ENCODE results near the gene SMURF1. TPM values are rescaled to one million over a fixed set of nuclear protein-coding genes. Genes with fewer than 3 reads are reported as not detected.

The SMURF1 gene
- polyA plus RNA-seq, 4 donors = 6.3 to 14.8 (median 8.5) TPM

DNA sequence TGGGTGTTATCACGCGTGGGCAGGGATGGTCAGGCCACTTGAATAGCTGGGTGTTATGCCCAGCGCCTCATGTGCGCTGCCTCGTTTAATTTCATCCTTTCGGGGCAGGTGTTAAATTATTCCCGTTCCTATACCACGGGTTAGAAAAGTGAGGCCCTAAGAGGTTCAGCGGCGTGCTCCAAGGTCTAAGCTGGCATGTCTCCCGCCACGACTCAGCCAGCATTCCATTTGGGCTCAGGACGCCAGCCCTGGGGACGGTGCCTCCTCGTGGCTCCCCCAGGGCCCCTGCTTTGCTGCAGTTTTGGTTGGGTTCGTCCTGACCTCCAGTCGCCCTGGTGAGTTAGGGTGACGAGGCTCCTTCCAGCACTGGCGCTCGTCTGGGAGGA, 141.1 kb downstream of the SMURF1 start:
- no peaks in the 10 kb centered on the region for H3K4me1 ChIP-seq (ENCODE audit: control insufficient read depth in 3 of 3, insufficient read depth in 2 of 3, low read depth in 1 of 3, low read length in 2 of 3)
- no peak for DNase-seq
- FAIRE-seq = no peak
- no peak overlapping the region for H3K27ac ChIP-seq (ENCODE audit: low read depth in 1 of 3, low read length in 2 of 3)
- no peaks in the 10 kb centered on the region for H3K27me3 ChIP-seq (ENCODE audit: control insufficient read depth in 3 of 3, insufficient read depth in 3 of 3, low read length in 3 of 3)
- no peak overlapping the region for H3K4me3 ChIP-seq (ENCODE audit: low read depth in 1 of 3, low read length in 3 of 3)
- peaks cover 15 to 77% (median 27%) of the 10 kb centered on the region in 3 donors for H3K36me3 ChIP-seq (ENCODE audit: control insufficient read depth in 3 of 3, insufficient read depth in 2 of 3, low read depth in 1 of 3, low read length in 3 of 3)
- no peaks in the 10 kb centered on the region for H3K9me3 ChIP-seq (ENCODE audit: control insufficient read depth in 2 of 2, insufficient read depth in 1 of 2, low read depth in 1 of 2, low read length in 1 of 2)
- WGBS, 3 donors = 90 to 94% (median 93%) methylated on average over 20 of the region's 20 CpGs

DNA sequence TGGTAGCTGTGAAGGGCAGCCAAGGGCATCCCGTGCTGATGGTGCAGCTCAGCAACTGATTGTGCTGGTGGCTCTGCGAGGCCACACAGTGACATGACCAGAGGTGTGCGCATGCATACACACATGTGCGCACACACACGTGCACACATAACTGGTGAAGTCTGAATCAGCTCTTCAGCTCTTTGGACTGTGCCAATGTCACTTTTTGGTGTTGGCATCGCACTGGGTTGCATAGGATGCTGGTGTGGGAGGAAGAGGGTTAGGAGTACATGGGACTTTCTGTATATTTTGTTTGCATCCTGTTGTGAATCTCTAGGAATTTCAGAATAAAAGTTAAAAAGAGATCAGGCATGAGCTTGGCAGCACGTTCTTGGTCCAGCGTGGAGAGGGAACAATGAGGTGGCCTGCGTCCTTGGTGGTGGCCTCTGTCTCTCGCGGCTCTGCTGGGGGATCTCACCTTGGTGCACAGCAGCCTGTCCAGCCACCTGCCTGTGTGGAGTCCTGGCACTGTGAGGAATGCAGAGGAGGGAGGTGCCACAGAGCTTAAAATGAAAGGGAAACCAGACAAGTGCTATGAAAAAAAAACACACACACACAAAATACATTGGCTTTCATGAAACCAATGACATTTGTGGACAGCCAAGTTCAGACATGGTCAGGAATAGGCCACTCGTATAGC, 141.6 kb downstream of the SMURF1 start:
- DNase-seq (no peak), FAIRE-seq (no peak)
- Histone ChIP-seq H3K27me3 (ENCODE audit: control insufficient read depth in 3 of 3, insufficient read depth in 3 of 3, low read length in 3 of 3) (no peaks in the 10 kb centered on the region), H3K4me3 (ENCODE audit: low read depth in 1 of 3, low read length in 3 of 3) (no peak overlapping the region), H3K4me1 (ENCODE audit: control insufficient read depth in 3 of 3, insufficient read depth in 2 of 3, low read depth in 1 of 3, low read length in 2 of 3) (no peaks in the 10 kb centered on the region), H3K9me3 (ENCODE audit: control insufficient read depth in 2 of 2, insufficient read depth in 1 of 2, low read depth in 1 of 2, low read length in 1 of 2) (no peaks in the 10 kb centered on the region), H3K36me3 (ENCODE audit: control insufficient read depth in 3 of 3, insufficient read depth in 2 of 3, low read depth in 1 of 3, low read length in 3 of 3) (peaks cover 15 to 73% (median 27%) of the 10 kb centered on the region in 3 donors), H3K27ac (ENCODE audit: low read depth in 1 of 3, low read length in 2 of 3) (no peak overlapping the region)
- 75 to 87% (median 76%) methylated on average over 12 of the region's 12 CpGs for WGBS, 3 donors

- WGBS, 3 donors = 87 to 92% (median 89%) methylated on average over 10 of the region's 10 CpGs
- H3K4me1 ChIP-seq (ENCODE audit: control insufficient read depth in 3 of 3, insufficient read depth in 2 of 3, low read depth in 1 of 3, low read length in 2 of 3) = no peaks in the 10 kb centered on the region
- H3K36me3 ChIP-seq (ENCODE audit: control insufficient read depth in 3 of 3, insufficient read depth in 2 of 3, low read depth in 1 of 3, low read length in 3 of 3) = peaks cover 15 to 70% (median 23%) of the 10 kb centered on the region in 3 donors
- H3K27me3 ChIP-seq (ENCODE audit: control insufficient read depth in 3 of 3, insufficient read depth in 3 of 3, low read length in 3 of 3) = no peaks in the 10 kb centered on the region
- no peak overlapping the region for H3K27ac ChIP-seq (ENCODE audit: low read depth in 1 of 3, low read length in 2 of 3)
- DNase-seq (no peak), FAIRE-seq (no peak)
- H3K4me3 ChIP-seq (ENCODE audit: low read depth in 1 of 3, low read length in 3 of 3) = no peak overlapping the region
- no peaks in the 10 kb centered on the region for H3K9me3 ChIP-seq (ENCODE audit: control insufficient read depth in 2 of 2, insufficient read depth in 1 of 2, low read depth in 1 of 2, low read length in 1 of 2)
These were observed 142.3 kb downstream of the SMURF1 start for GRCh38 chr7:99001482-99002147.

- no peak for DNase-seq
- H3K4me3 ChIP-seq (ENCODE audit: low read depth in 1 of 3, low read length in 3 of 3) = no peak overlapping the region
- H3K4me1 ChIP-seq (ENCODE audit: control insufficient read depth in 3 of 3, insufficient read depth in 2 of 3, low read depth in 1 of 3, low read length in 2 of 3) = no peaks in the 10 kb centered on the region
- 92 to 93% (median 93%) methylated on average over 14 of the region's 14 CpGs for WGBS, 3 donors
- peaks cover 15 to 70% (median 21%) of the 10 kb centered on the region in 3 donors for H3K36me3 ChIP-seq (ENCODE audit: control insufficient read depth in 3 of 3, insufficient read depth in 2 of 3, low read depth in 1 of 3, low read length in 3 of 3)
- no peak overlapping the region for H3K27ac ChIP-seq (ENCODE audit: low read depth in 1 of 3, low read length in 2 of 3)
- FAIRE-seq = no peak
- H3K9me3 ChIP-seq (ENCODE audit: control insufficient read depth in 2 of 2, insufficient read depth in 1 of 2, low read depth in 1 of 2, low read length in 1 of 2) = no peaks in the 10 kb centered on the region
- H3K27me3 ChIP-seq (ENCODE audit: control insufficient read depth in 3 of 3, insufficient read depth in 3 of 3, low read length in 3 of 3) = no peaks in the 10 kb centered on the region
These were observed 142.9 kb downstream of the SMURF1 start for GRCh38 chr7:99000904-99001465.

DNA sequence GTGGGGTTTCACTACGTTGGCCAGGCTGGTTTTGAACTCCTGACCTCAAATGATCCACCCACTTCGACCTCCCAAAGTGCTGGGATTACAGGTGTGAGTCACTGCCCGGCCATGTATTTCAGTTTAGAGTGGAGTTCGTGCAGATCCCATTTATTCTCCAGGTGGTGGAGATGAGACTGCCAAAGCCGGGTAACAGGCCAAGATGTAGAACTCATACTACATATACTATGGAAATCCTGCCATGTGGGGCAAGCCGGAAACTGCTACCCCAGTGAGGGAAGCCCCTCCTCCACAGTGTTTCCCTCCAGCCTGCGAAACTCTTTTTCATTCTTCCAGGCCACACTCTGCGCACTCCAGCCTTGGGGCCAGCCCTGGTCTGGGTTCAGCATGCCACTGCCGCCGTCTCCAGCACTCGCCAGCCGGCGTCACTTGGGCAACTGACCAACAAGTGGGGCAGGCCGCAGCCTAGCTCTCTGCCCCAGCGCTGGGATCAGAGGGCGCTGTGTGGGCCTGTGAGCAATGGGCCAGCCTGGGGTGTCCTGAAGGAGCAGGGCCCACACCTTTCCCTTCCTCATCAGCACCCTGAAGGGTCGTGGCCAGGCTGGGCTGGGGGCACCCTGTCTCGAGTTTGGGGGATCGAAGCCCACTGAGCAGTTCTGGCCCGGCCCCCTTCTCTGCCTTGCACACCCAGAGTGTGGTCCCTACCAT, 143.6 kb downstream of the SMURF1 start:
- H3K4me3 ChIP-seq (ENCODE audit: low read depth in 1 of 3, low read length in 3 of 3) = no peak overlapping the region
- WGBS, 3 donors = 84 to 92% (median 88%) methylated on average over 20 of the region's 20 CpGs
- H3K27me3 ChIP-seq (ENCODE audit: control insufficient read depth in 3 of 3, insufficient read depth in 3 of 3, low read length in 3 of 3) = no peaks in the 10 kb centered on the region
- FAIRE-seq (no peak), DNase-seq (no peak)
- H3K4me1 ChIP-seq (ENCODE audit: control insufficient read depth in 3 of 3, insufficient read depth in 2 of 3, low read depth in 1 of 3, low read length in 2 of 3) = no peaks in the 10 kb centered on the region
- peaks cover 15 to 70% (median 19%) of the 10 kb centered on the region in 3 donors for H3K36me3 ChIP-seq (ENCODE audit: control insufficient read depth in 3 of 3, insufficient read depth in 2 of 3, low read depth in 1 of 3, low read length in 3 of 3)
- H3K9me3 ChIP-seq (ENCODE audit: control insufficient read depth in 2 of 2, insufficient read depth in 1 of 2, low read depth in 1 of 2, low read length in 1 of 2) = no peaks in the 10 kb centered on the region
- H3K27ac ChIP-seq (ENCODE audit: low read depth in 1 of 3, low read length in 2 of 3) = no peak overlapping the region

- Histone ChIP-seq H3K36me3 (ENCODE audit: control insufficient read depth in 3 of 3, insufficient read depth in 2 of 3, low read depth in 1 of 3, low read length in 3 of 3) (peaks cover 18 to 72% (median 21%) of the 10 kb centered on the region in 3 donors), H3K27me3 (ENCODE audit: control insufficient read depth in 3 of 3, insufficient read depth in 3 of 3, low read length in 3 of 3) (no peaks in the 10 kb centered on the region), H3K4me3 (ENCODE audit: low read depth in 1 of 3, low read length in 3 of 3) (no peak overlapping the region), H3K9me3 (ENCODE audit: control insufficient read depth in 2 of 2, insufficient read depth in 1 of 2, low read depth in 1 of 2, low read length in 1 of 2) (no peaks in the 10 kb centered on the region), H3K4me1 (ENCODE audit: control insufficient read depth in 3 of 3, insufficient read depth in 2 of 3, low read depth in 1 of 3, low read length in 2 of 3) (no peaks in the 10 kb centered on the region), H3K27ac (ENCODE audit: low read depth in 1 of 3, low read length in 2 of 3) (peak overlapping the region in 1 of 3 donors; percentile 22)
- DNase-seq = peak; percentile 33 to 84
- FAIRE-seq = no peak
- WGBS, 3 donors = 24 to 66% (median 46%) methylated on average over 10 of the region's 10 CpGs
These were observed 144.8 kb downstream of the SMURF1 start for GRCh38 chr7:98998821-98999725.

- Histone ChIP-seq H3K4me3 (ENCODE audit: low read depth in 1 of 3, low read length in 3 of 3) (no peak overlapping the region), H3K4me1 (ENCODE audit: control insufficient read depth in 3 of 3, insufficient read depth in 2 of 3, low read depth in 1 of 3, low read length in 2 of 3) (no peaks in the 10 kb centered on the region), H3K27ac (ENCODE audit: low read depth in 1 of 3, low read length in 2 of 3) (no peak overlapping the region), H3K36me3 (ENCODE audit: control insufficient read depth in 3 of 3, insufficient read depth in 2 of 3, low read depth in 1 of 3, low read length in 3 of 3) (peaks cover 17 to 74% (median 26%) of the 10 kb centered on the region in 3 donors), H3K27me3 (ENCODE audit: control insufficient read depth in 3 of 3, insufficient read depth in 3 of 3, low read length in 3 of 3) (no peaks in the 10 kb centered on the region), H3K9me3 (ENCODE audit: control insufficient read depth in 2 of 2, insufficient read depth in 1 of 2, low read depth in 1 of 2, low read length in 1 of 2) (no peaks in the 10 kb centered on the region)
- DNase-seq = no peak
- FAIRE-seq = no peak
- WGBS, 3 donors = 86 to 95% (median 93%) methylated on average over 3 of the region's 3 CpGs
These were observed 146.1 kb downstream of the SMURF1 start for GRCh38 chr7:98997846-98998245.
